Common myeloid progenitor, CD34-positive (primary cell): ENCODE data around the gene TLR8. TPM values are rescaled to one million over a fixed set of nuclear protein-coding genes. Genes with fewer than 3 reads are reported as not detected.

Experiments
- CTCF ChIA-PET: fragments of 350-600 bp; sonication (Branson Sonifier 250); formaldehyde crosslinking; loops from one replicate; lab custom pipeline; 2021; ENCODE audit warnings: antibody characterized with exemption; lab: Charles Lee
- POLR2A ChIA-PET: fragments of 350-600 bp; sonication (Branson Sonifier 250); formaldehyde crosslinking; loops from one replicate; lab custom pipeline; 2021; ENCODE audit warnings: antibody characterized with exemption; lab: Charles Lee
- DNase-seq, 3 donors: peaks; one replicate each; pipeline versions ENCODE4 v3.0.0 to v3.0.0-alpha.2; 2013
- H3K27ac ChIP-seq, 2 experiments: 1 replicate in 1 of 2; 2 replicates in 1 of 2; pipeline ENCODE4 v1.7.0; 2013; ENCODE audit warnings: inconsistent platforms in 2 of 2, low read length in 2 of 2, mild to moderate bottlenecking in 2 of 2, low read depth in 1 of 2, moderate library complexity in 1 of 2; ENCODE audit not compliant: severe bottlenecking in 2 of 2, insufficient read depth in 1 of 2, poor library complexity in 1 of 2
- H3K27me3 ChIP-seq, 5 experiments: replicated peaks in 2 of 5; 1 replicate in 3 of 5; 2 replicates in 2 of 5; pipeline versions ENCODE4 v1.6.1 to v1.7.0; 2013; ENCODE audit warnings: low read length in 4 of 5, mild to moderate bottlenecking in 2 of 5, moderate library complexity in 2 of 5, inconsistent platforms in 1 of 5; ENCODE audit not compliant: insufficient read depth in 5 of 5, control insufficient read depth in 4 of 5
- H3K36me3 ChIP-seq, 4 experiments: 1 replicate in 2 of 4; 2 replicates in 2 of 4; pipeline versions ENCODE4 v1.6.1 to v1.7.0; 2013; ENCODE audit warnings: low read length in 3 of 4, control low read depth in 1 of 4, mild to moderate bottlenecking in 1 of 4; ENCODE audit not compliant: control insufficient read depth in 4 of 4, insufficient read depth in 4 of 4
- H3K4me1 ChIP-seq, 4 experiments: 1 replicate in 3 of 4; 2 replicates in 1 of 4; pipeline versions ENCODE4 v1.6.1 to v1.7.1; 2013; ENCODE audit warnings: low read length in 3 of 4, mild to moderate bottlenecking in 3 of 4, control low read depth in 1 of 4, inconsistent platforms in 1 of 4, moderate library complexity in 1 of 4; ENCODE audit not compliant: control insufficient read depth in 4 of 4, insufficient read depth in 4 of 4; ENCODE audit errors: control extremely low read depth in 1 of 4
- H3K4me3 ChIP-seq, 7 experiments: 1 replicate in 4 of 7; 2 replicates in 3 of 7; pipeline versions ENCODE4 v1.5.1 to v1.7.0; 2013; ENCODE audit warnings: mild to moderate bottlenecking in 7 of 7, low read length in 6 of 7, moderate library complexity in 6 of 7, inconsistent platforms in 2 of 7, low read depth in 2 of 7, control low read depth in 1 of 7; ENCODE audit not compliant: insufficient read depth in 4 of 7, control insufficient read depth in 1 of 7; ENCODE audit errors: extremely low read depth in 1 of 7
- H3K9me3 ChIP-seq, 5 experiments: 1 replicate in 4 of 5; 2 replicates in 1 of 5; pipeline versions ENCODE4 v1.6.1 to v1.7.1; 2013; ENCODE audit warnings: low read length in 4 of 5, mild to moderate bottlenecking in 2 of 5, inconsistent platforms in 1 of 5, low read depth in 1 of 5, moderate library complexity in 1 of 5; ENCODE audit not compliant: control insufficient read depth in 4 of 5, insufficient read depth in 2 of 5; ENCODE audit errors: control extremely low read depth in 1 of 5
- WGBS: methylation state at CpG from one replicate; pipeline ENCODE4 v1.1.5; 2013; ENCODE audit not compliant: insufficient coverage; 5-methylcytosine and 5-hydroxymethylcytosine counted together
- polyA plus RNA-seq: library from polyadenylated mRNA; unstranded; fragments of 120-200 nt; gene quantifications from one replicate; pipeline ENCODE4 v1.2.1, GENCODE V29; 2013

The TLR8 gene
- 0.30 TPM for polyA plus RNA-seq

GRCh38 chrX:12906046-12906761 is at the start of gene TLR8:
Gene TLR8 (plus strand): TSS chrX:12906620. CDS start chrX:12906707, 87 bp downstream.
- POLR2A ChIA-PET: no interaction called here
- CTCF ChIA-PET: no interaction called here
- 87% methylated on average over 11 of the region's 15 CpGs for WGBS
- Histone ChIP-seq H3K27ac (no peak within 1 kb of the TSS), H3K36me3 (no peaks in the 10 kb centered on the region), H3K4me1 (peaks cover 0 to 19% (median 9%) of the 10 kb centered on the region in 4 experiments), H3K9me3 (no peaks in the 10 kb centered on the region), H3K4me3 (peak within 1 kb of the TSS in 1 of 7 experiments; percentile 51), H3K27me3 (peaks cover 0 to 10% (median 0%) of the 10 kb centered on the region in 5 experiments)
- DNase-seq: no peak

- H3K4me1 ChIP-seq: peaks cover 0 to 9% (median 4%) of the 10 kb centered on the region in 4 experiments
- no peaks in the 10 kb centered on the region for H3K27me3 ChIP-seq
- ChIA-PET CTCF (no interaction called here), POLR2A (no interaction called here)
- H3K36me3 ChIP-seq: no peaks in the 10 kb centered on the region
- H3K4me3 ChIP-seq: no peak overlapping the region
- WGBS: 68% methylated on average over 5 of the region's 7 CpGs
- peak in 2 of 3 donors; percentile 35 to 43 for DNase-seq
- no peaks in the 10 kb centered on the region for H3K9me3 ChIP-seq
- H3K27ac ChIP-seq: no peak overlapping the region
Observed at GRCh38 chrX:12865359-12865758, 41.1 kb upstream of the TLR8 start.

GRCh38 chrX:12866451-12867377 is 39.7 kb upstream of the TLR8 start, which contains the start of gene TLR7:
Gene TLR7 (plus strand): TSS chrX:12867072. CDS start chrX:12867579, 507 bp downstream.
- H3K4me3 ChIP-seq: no peak within 1 kb of the TSS
- H3K27ac ChIP-seq: no peak within 1 kb of the TSS
- POLR2A ChIA-PET: no interaction called here
- CTCF ChIA-PET: no interaction called here
- no peaks in the 10 kb centered on the region for H3K36me3 ChIP-seq
- peaks cover 0 to 9% (median 4%) of the 10 kb centered on the region in 4 experiments for H3K4me1 ChIP-seq
- H3K9me3 ChIP-seq: no peaks in the 10 kb centered on the region
- peak in 1 of 3 donors; percentile 1 for DNase-seq
- H3K27me3 ChIP-seq: peaks cover 0 to 5% (median 0%) of the 10 kb centered on the region in 5 experiments
- 83% methylated on average over 4 of the region's 7 CpGs for WGBS

GRCh38 chrX:12867685-12868084 is 38.7 kb upstream of the TLR8 start:
- Histone ChIP-seq H3K4me1 (peaks cover 0 to 9% (median 4%) of the 10 kb centered on the region in 4 experiments), H3K27ac (no peak overlapping the region), H3K27me3 (peaks cover 0 to 6% (median 0%) of the 10 kb centered on the region in 5 experiments), H3K36me3 (no peaks in the 10 kb centered on the region), H3K4me3 (no peak overlapping the region), H3K9me3 (no peaks in the 10 kb centered on the region)
- 88% methylated on average over 3 of the region's 4 CpGs for WGBS
- CTCF ChIA-PET: no interaction called here
- POLR2A ChIA-PET: no interaction called here
- peak in 1 of 3 donors; percentile 3 for DNase-seq

GRCh38 chrX:12868747-12869146 is 37.7 kb upstream of the TLR8 start:
- no peaks in the 10 kb centered on the region for H3K9me3 ChIP-seq
- no CpG with 5 or more reads among the region's 4 CpGs for WGBS
- ChIA-PET POLR2A (no interaction called here), CTCF (no interaction called here)
- H3K27ac ChIP-seq: no peak overlapping the region
- no peak for DNase-seq
- H3K27me3 ChIP-seq: peaks cover 0 to 8% (median 0%) of the 10 kb centered on the region in 5 experiments
- peaks cover 0 to 9% (median 4%) of the 10 kb centered on the region in 4 experiments for H3K4me1 ChIP-seq
- H3K36me3 ChIP-seq: no peaks in the 10 kb centered on the region
- H3K4me3 ChIP-seq: no peak overlapping the region

GRCh38 chrX:12871257-12871656 is 35.2 kb upstream of the TLR8 start:
- H3K4me1 ChIP-seq: peaks cover 0 to 3% (median 1%) of the 10 kb centered on the region in 4 experiments
- POLR2A ChIA-PET: no interaction called here
- CTCF ChIA-PET: no interaction called here

More at GRCh38 chrX:12871257-12871656, 35.2 kb upstream of the TLR8 start:
- DNase-seq: no peak
- no peak overlapping the region for H3K4me3 ChIP-seq
- no peak overlapping the region for H3K27ac ChIP-seq
- WGBS: 57% methylated on average over 6 of the region's 6 CpGs
- H3K9me3 ChIP-seq: no peaks in the 10 kb centered on the region
- H3K27me3 ChIP-seq: peaks cover 0 to 8% (median 0%) of the 10 kb centered on the region in 5 experiments
- H3K36me3 ChIP-seq: no peaks in the 10 kb centered on the region
